ENCODE data around the gene ZBED4.

ZBED4 gene

DNA sequence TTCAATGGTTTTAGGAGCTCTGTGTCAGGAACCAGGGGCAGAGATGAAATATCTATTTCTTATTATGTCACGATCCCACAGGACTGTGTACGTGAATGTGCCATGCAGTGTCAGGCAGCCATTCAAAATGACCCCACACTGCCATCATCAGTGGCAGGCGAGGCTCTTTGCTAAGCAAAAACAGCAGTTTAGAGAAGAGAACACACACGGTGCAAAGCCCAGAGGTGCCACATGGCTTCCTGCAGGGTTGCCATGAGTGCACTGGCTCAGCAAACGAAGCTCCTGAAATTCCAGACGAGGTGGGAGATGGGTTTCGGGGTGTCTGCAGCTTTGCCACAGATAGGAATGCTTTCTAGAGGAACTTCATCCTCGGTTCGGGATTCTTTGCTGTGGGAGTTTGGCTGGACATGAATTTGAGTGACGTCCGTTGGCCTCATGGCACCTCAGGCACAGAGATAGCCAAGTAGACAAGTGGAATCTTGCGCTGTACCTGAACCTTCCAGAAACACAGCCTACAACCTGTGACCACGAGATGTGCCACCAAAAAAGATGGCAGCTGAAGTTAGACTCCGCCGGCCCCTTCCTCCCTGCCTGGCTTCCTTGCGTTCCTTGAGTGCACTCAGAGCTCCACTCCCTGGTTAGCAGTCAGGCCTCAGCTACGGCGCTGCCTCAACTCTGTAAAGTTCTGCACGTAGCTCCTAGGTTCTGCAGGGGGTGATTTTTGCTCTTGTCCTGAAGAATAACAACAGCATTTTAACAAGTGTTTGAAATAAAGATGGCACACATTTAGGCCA lies 7.8 kb upstream of the ZBED4 start:
- TF ChIP-seq, protein P1, sequence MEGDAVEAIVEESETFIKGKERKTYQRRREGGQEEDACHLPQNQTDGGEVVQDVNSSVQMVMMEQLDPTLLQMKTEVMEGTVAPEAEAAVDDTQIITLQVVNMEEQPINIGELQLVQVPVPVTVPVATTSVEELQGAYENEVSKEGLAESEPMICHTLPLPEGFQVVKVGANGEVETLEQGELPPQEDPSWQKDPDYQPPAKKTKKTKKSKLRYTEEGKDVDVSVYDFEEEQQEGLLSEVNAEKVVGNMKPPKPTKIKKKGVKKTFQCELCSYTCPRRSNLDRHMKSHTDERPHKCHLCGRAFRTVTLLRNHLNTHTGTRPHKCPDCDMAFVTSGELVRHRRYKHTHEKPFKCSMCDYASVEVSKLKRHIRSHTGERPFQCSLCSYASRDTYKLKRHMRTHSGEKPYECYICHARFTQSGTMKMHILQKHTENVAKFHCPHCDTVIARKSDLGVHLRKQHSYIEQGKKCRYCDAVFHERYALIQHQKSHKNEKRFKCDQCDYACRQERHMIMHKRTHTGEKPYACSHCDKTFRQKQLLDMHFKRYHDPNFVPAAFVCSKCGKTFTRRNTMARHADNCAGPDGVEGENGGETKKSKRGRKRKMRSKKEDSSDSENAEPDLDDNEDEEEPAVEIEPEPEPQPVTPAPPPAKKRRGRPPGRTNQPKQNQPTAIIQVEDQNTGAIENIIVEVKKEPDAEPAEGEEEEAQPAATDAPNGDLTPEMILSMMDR (IDR thresholded peaks at IDR 0.05; ENCODE audit: low read depth, low read length, missing control alignments) = no peak
- no peak for DNase-seq (ENCODE audit: low read depth)
- no peak overlapping the region for H3K4me3 ChIP-seq (ENCODE audit: low read depth, low read length)

DNA sequence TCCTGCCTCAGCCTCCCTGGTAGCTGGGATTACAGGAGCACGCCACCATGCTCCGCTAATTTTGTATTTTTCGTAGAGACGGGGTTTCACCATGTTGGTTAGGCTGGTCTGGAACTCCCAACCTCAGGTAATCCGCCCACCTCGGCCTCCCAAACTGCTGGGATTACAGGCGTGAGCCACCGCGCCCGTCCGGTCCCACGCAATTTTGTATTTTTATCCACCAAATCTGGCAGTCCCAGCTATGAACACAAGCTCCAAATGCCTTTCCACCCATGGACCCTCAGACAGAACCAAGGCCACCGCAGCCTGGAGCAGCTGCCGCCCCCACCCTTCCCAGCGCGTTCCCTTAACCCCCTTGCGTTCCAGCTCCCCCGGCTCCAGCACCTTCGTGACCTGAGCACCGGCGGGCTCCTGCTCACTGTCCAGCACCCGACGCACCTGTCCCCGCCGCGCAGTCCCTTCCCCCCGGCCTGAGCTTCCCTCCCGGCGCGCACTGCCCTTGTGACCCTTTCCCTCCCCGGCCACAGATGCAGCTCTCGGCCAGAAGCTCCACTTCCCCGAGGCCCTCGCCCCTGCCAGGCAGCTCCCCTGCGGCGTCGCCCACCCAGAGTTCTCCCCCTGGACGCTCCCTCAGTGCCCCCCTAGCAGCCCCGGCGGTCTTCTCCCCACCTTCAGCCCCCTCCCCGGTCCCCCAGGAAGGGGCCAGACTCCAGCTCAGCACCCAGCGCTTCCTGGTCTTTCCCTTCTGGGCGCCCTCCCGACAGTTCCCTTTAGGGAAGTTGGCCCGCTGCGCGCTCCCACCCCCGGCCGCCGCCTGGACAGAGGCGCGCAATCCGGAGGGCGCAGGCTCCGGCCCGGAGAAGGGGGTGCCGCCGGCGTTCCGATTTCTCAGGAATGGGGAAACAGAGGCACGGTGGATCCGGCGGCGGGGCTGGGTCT lies 5.6 kb upstream of the ZBED4 start:
- TF ChIP-seq, protein P1 (IDR thresholded peaks at IDR 0.05; ENCODE audit: low read depth, low read length, missing control alignments) = no peak
- no peak for DNase-seq (ENCODE audit: low read depth)
- H3K4me3 ChIP-seq (ENCODE audit: low read depth, low read length) = no peak overlapping the region

DNA sequence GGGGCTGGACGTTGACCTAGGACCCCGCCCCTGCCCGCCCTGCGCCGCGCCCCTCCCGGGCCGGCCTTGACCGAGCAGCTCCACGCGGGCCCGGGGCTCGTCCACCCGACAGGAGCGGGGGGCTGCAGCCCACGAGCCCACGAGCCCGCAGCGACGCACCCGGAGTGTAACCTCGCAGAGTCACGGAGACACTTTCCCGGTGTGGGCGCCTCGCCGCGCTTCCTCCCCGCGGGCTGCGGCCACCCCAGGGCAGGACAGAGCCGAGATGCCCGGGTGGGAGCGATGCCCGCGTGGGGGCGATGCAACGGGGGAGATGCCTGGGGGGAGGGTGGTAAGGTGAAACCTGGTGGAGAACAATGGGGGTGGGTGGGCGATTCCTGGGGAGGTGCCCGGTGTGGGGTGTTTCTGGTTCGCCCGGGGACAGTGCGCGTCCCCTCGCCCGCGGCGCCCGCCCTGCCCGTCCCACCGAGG lies 4.9 kb upstream of the ZBED4 start:
- DNase-seq (ENCODE audit: low read depth) = no peak
- TF ChIP-seq, protein P1 (IDR thresholded peaks at IDR 0.05; ENCODE audit: low read depth, low read length, missing control alignments) = no peak
- no peak overlapping the region for H3K4me3 ChIP-seq (ENCODE audit: low read depth, low read length)

DNA sequence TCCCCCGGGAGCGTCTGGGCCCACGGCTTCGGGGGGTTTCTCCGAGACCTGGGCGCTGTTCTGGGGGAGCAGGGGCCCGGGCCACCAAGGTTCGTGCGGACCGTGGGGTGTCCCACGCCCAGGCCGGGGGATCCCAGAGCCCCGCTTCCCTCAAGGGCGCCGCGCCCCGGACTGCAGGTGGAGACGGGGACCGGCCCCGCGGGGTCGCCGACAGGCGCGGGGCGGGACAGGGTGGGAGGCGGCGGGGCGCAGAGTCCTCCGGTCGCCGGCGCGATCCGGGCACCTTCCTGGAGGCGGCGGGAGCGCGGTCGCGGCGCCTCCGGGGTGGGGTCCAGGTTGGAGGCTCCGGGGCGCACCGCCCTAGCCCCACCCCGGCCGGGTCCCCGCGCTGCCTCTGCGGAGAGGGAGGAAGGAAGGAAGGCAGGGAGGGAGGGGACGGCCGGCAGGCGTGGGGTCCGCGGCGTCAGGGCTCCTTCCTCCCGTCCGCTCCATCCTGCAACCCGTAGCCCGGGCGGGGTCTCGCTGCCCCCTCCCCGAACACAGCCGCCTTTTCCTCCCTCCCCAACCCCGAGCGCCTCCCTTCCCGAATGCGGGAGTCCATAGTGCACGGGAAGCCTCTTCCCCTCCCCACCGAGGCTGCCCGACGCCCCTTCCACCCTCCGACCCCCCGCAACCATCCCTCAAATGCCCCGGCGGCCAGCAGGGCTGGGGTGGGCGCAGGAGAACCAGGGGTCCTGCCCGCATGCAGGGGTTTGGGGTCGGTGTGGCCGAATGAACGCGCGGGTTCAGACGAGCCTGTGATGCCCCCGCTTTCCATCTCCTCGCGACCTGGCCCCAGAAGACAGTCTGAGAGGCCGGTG lies 4.3 kb upstream of the ZBED4 start:
- no peak overlapping the region for H3K4me3 ChIP-seq (ENCODE audit: low read depth, low read length)
- DNase-seq (ENCODE audit: low read depth) = no peak
- TF ChIP-seq, protein P1 (IDR thresholded peaks at IDR 0.05; ENCODE audit: low read depth, low read length, missing control alignments) = no peak

DNA sequence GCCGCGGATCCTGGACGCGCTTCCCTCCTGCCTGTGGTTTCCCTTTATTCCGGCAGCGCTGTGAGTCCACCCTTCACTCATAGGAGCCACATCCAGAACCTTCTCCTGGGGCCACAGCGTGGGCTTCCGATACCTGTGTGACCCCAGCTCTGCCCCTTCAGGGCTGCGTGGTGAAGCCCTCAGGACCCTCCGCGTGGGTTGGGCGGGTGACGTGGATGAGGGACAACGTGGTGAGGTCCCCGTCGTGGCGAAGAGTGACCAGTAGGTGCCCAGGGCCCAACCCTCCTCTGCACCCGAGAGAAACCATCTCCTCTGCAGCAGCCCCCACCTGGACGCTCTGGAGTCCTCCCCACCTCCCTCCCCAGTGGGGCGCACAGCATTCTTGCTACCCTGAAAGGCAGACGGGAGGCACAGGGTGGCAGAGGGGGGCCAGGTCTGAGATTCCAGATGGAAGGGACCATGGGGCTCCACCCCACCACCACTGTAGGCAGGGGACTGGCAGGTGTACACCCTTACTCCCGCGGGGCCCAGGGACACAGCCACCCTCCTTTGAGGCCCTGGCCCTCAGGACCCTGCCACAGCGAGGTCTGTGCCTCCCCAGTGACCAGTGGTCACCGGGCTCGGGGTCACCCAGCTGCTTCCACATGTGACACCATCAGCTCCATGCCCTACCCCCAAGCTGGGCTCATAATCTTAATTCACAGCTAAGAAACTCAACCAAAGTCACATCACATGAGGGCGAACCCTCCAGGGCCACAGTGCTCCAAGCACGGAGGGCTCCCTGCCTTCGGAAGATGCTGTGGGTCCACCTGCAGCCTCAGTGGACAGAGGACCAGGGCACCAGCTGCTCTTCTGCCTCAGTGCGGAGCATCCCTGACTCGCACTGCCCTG lies 3.4 kb upstream of the ZBED4 start:
- TF ChIP-seq, protein P1 (IDR thresholded peaks at IDR 0.05; ENCODE audit: low read depth, low read length, missing control alignments) = no peak
- no peak overlapping the region for H3K4me3 ChIP-seq (ENCODE audit: low read depth, low read length)
- DNase-seq (ENCODE audit: low read depth) = no peak
